Measurements from ENCODE around the gene COPS7B. TPM values are rescaled to one million over a fixed set of nuclear protein-coding genes. Genes with fewer than 3 reads are reported as not detected.

COPS7B gene
- total RNA-seq, 1 donor from 2014 or later = 57.3 TPM

DNA sequence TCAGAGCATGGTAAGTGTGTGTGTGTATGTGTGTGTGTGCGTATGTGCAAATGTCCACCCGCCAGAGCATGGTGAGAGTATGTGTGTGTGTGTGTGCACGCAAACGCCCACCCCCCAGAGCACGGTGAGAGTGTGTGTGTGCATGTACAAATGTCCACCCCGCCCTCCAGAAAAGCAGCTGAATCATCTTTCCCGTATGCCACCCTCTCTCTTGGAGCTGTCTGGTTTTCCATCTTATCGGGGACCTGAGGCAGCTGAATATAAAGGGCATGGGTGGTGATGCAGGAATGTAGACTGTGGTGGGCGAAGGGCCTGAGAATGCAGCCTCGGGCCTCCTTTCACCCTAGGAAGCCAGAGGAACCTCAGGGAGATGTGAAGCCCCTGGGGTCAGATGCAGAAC lies 66.9 kb downstream of the COPS7B start:
- no peak overlapping the region for H3K4me3 Mint-ChIP-seq
- TF ChIP-seq, protein P1, sequence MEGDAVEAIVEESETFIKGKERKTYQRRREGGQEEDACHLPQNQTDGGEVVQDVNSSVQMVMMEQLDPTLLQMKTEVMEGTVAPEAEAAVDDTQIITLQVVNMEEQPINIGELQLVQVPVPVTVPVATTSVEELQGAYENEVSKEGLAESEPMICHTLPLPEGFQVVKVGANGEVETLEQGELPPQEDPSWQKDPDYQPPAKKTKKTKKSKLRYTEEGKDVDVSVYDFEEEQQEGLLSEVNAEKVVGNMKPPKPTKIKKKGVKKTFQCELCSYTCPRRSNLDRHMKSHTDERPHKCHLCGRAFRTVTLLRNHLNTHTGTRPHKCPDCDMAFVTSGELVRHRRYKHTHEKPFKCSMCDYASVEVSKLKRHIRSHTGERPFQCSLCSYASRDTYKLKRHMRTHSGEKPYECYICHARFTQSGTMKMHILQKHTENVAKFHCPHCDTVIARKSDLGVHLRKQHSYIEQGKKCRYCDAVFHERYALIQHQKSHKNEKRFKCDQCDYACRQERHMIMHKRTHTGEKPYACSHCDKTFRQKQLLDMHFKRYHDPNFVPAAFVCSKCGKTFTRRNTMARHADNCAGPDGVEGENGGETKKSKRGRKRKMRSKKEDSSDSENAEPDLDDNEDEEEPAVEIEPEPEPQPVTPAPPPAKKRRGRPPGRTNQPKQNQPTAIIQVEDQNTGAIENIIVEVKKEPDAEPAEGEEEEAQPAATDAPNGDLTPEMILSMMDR (IDR thresholded peaks at IDR 0.05; ENCODE audit: unreplicated experiment) = no peak
- no peaks in the 10 kb centered on the region for H3K36me3 Mint-ChIP-seq
- H3K4me1 Mint-ChIP-seq = no peaks in the 10 kb centered on the region
- no peak overlapping the region for H3K27ac Mint-ChIP-seq
- DNase-seq (ENCODE audit: low spot score in 2 of 2, unreplicated experiment in 2 of 2) = no peak
- peaks cover 8% of the 10 kb centered on the region for H3K9me3 Mint-ChIP-seq
- H3K27me3 Mint-ChIP-seq (ENCODE audit: low read depth) = peaks cover 20% of the 10 kb centered on the region

DNA sequence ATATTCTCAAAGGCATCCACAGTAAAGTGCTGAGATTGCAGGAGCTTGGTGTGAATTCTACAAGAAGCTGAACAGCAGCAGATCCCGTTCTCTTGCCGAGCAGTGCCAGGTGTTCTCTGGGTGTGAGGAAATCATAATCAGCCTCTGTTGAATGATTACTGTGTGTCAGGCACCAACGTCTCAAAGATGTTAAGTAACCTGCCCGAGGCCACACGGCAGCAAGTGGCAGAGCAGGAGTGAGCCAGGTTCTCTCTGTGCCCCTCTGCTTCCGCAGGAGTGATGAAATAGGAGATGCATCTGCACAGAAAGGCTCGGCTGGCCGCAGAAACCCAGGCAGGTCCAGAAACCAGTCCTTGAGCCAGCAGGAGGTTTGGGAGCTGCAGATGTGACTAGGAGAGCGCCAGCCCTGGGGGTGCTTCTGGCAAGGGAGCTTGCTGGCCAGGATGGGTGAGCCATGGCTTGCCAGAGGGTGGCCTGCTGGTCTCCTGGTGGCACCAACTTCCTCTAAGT lies 68.4 kb downstream of the COPS7B start:
- Mint-ChIP-seq H3K36me3 (no peaks in the 10 kb centered on the region), H3K4me1 (no peaks in the 10 kb centered on the region), H3K9me3 (peaks cover 2% of the 10 kb centered on the region), H3K27me3 (ENCODE audit: low read depth) (peaks cover 18% of the 10 kb centered on the region), H3K27ac (no peak overlapping the region), H3K4me3 (no peak overlapping the region)
- DNase-seq (ENCODE audit: low spot score in 2 of 2, unreplicated experiment in 2 of 2) = no peak
- TF ChIP-seq, protein P1 (IDR thresholded peaks at IDR 0.05; ENCODE audit: unreplicated experiment) = no peak

DNA sequence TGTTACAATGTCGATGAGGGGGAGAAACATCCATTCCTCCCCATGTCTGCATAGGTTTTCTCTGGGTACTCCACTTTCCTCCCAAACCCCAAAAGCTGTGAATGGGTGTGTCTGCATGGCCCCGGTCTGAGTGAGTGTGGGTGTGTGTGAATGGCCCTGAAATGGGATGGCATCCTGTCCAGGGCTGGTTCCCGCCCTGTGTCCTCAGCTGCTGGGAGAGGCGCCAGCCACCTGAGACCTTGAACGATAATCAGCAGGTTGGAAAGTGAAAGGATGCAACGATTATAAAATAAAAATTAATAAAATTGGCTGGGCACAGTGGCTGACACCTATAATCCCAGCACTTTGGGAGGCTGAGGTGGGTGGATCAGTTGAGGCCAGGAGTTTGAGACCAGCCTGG lies 70.7 kb downstream of the COPS7B start:
- no peak for DNase-seq (ENCODE audit: low spot score in 2 of 2, unreplicated experiment in 2 of 2)
- no peaks in the 10 kb centered on the region for H3K9me3 Mint-ChIP-seq
- no peak overlapping the region for H3K27ac Mint-ChIP-seq
- peaks cover 11% of the 10 kb centered on the region for H3K27me3 Mint-ChIP-seq (ENCODE audit: low read depth)
- no peak overlapping the region for H3K4me3 Mint-ChIP-seq
- TF ChIP-seq, protein P1 (IDR thresholded peaks at IDR 0.05; ENCODE audit: unreplicated experiment) = no peak
- no peaks in the 10 kb centered on the region for H3K4me1 Mint-ChIP-seq
- H3K36me3 Mint-ChIP-seq = no peaks in the 10 kb centered on the region

Other genes starting within 250 kb of the COPS7B start
- not detected in 3 replicates for gene TEX44, start 193.6 kb upstream of the COPS7B start, total RNA-seq
- 1,098 to 1,149 TPM (median 1,136 TPM) in 3 replicates for gene PTMA, start 77.9 kb upstream of the COPS7B start, total RNA-seq
- gene PDE6D, start 5.2 kb upstream of the COPS7B start, total RNA-seq = 15.2 to 16.5 TPM (median 15.4 TPM) in 3 replicates
- 0.72 to 0.80 TPM (median 0.73 TPM) in 3 replicates for gene NPPC, start 140.0 kb downstream of the COPS7B start, total RNA-seq
- 69.9 to 74.4 TPM (median 71.9 TPM) in 3 replicates for gene DIS3L2, start 175.3 kb downstream of the COPS7B start, total RNA-seq

Measured in mesothelial cell of epicardium (in vitro differentiated cells).